ENCODE measurements around the gene SUPT4H1. TPM values are rescaled to one million over a fixed set of nuclear protein-coding genes. Genes with fewer than 3 reads are reported as not detected.

Gene SUPT4H1
- total and polyA plus RNA-seq, 9 of the 15 experiments (the other 6 are each of a cell fraction or from before 2014, with no cell fraction given) = 62.1 to 320 (median 117) TPM

GRCh38 chr17:58330997-58331814 lies 20.8 kb downstream of the SUPT4H1 start (continued):
- TF ChIP-seq ZNF76 (CRISPR knock-in tag; IDR thresholded peaks at IDR 0.05; ENCODE audit: borderline replicate concordance) = no peak; the same call in 1 of the 2 replicates
- TF ChIP-seq RBM22 (IDR thresholded peaks at IDR 0.05; ENCODE audit: low read depth, low read length, poor library complexity, severe bottlenecking) = peak; percentile 99
- no peak for TF ChIP-seq FOXP1 (CRISPR knock-in tag; IDR thresholded peaks at IDR 0.05)
- TF ChIP-seq ZNF318 (IDR thresholded peaks at IDR 0.05; ENCODE audit: borderline replicate concordance in 1 of 2, low read depth in 1 of 2) = no peak
- TF ChIP-seq MEF2D (tag; conservative IDR thresholded peaks at IDR 0.05; ENCODE audit: low read depth) = no peak
- TF ChIP-seq MAZ (CRISPR knock-in tag; conservative IDR thresholded peaks at IDR 0.05 in 1 of 2, IDR thresholded peaks at IDR 0.05 in 1 of 2) = peak; percentile 57 to 90; a peak in 3 of 4 replicates
- peak; percentile 74; the same call in 1 of the 2 replicates for TF ChIP-seq TAF15 (IDR thresholded peaks at IDR 0.05; ENCODE audit: low read depth, low read length)
- TF ChIP-seq ZNF511 (CRISPR knock-in tag; IDR thresholded peaks at IDR 0.05) = peak; percentile 2
- no peak for TF ChIP-seq TGIF2 (CRISPR knock-in tag; IDR thresholded peaks at IDR 0.05)
- no peak for TF ChIP-seq FOXM1 (IDR thresholded peaks at IDR 0.05; ENCODE audit: low read depth)
- TF ChIP-seq FOXM1 (CRISPR knock-in tag; IDR thresholded peaks at IDR 0.05; ENCODE audit: low read depth) = no peak
- TF ChIP-seq IFI16 (CRISPR knock-in tag; IDR thresholded peaks at IDR 0.05) = no peak
- TF ChIP-seq TRIM24 (IDR thresholded peaks at IDR 0.05) = peak in 1 of 2 experiments; percentile 57; a peak in 2 of 4 replicates
- no peak for TF ChIP-seq ZNF717 (CRISPR knock-in tag; IDR thresholded peaks at IDR 0.05)
- TF ChIP-seq KDM4B (IDR thresholded peaks at IDR 0.05; ENCODE audit: borderline replicate concordance in 2 of 2, low read depth in 1 of 2) = peak in 1 of 2 experiments; percentile 64; a peak in 1 of 4 replicates
- TF ChIP-seq EHMT2 (IDR thresholded peaks at IDR 0.05) = no peak
- TF ChIP-seq POLR2G (IDR thresholded peaks at IDR 0.05; ENCODE audit: low read depth, low read length) = peak; percentile 82
- peak; percentile 75 for TF ChIP-seq HNRNPL (IDR thresholded peaks at IDR 0.05; ENCODE audit: low read depth, low read length)
- peak; percentile 32; the same call in 1 of the 2 replicates for TF ChIP-seq NCOA1 (IDR thresholded peaks at IDR 0.05; ENCODE audit: low read depth)
